ENCODE results near the gene KRT35.

- no peak for TF ChIP-seq CTCF (IDR thresholded peaks at IDR 0.05)
- TF ChIP-seq POLR2AphosphoS5 (IDR thresholded peaks at IDR 0.05; ENCODE audit: insufficient read depth in 1 of 2, low read depth in 1 of 2), result no peak
Measured at GRCh38 chr17:41474863-41475262, 6.1 kb downstream of the KRT35 start.
